Amniotic stem cell (primary cell): Measurements from ENCODE around the gene MTREX.

Experiments
- DNase-seq: peaks from one replicate; lab custom pipeline; 2025; lab: John Stamatoyannopoulos, UW

The MTREX gene

DNA sequence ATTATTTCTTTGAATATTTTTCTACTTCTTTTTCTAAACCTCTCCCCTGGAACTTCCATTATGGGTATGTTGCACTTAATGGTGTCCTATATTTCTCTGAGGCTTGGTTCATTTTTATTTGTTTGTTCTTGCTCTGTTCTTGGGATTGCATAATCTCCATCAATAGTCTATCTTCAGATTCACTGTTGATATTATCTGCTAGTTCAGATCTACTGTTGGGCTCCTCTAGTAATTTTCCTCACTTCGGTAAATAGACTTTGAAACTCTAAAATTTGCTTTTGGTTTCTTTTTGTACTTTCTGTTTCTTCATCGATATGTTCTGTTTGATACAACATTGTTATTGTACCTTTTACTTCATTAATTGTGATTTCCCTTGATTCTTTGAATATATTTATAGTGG lies 76.3 kb downstream of the MTREX start:
- no peak for DNase-seq

DNA sequence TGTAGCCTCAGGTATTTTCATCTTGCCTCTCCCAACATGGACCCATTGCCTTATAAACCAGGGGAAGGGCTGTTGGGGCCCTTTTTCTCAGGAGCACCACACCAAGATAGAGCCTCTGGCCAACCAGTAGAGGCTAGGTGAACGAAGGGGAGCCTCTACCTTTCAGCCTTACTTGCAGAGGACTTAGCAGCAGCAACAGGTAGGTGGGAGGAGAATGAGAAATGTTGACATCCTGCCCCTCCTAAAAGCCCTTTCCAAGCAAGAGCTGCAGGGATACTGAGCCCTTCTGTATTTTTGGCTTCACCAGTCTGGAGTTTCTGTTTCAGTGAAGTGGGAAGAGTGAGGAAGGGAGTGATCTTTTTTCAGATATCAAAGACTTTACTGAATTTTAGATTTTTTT lies 77.4 kb downstream of the MTREX start:
- DNase-seq = no peak

DNA sequence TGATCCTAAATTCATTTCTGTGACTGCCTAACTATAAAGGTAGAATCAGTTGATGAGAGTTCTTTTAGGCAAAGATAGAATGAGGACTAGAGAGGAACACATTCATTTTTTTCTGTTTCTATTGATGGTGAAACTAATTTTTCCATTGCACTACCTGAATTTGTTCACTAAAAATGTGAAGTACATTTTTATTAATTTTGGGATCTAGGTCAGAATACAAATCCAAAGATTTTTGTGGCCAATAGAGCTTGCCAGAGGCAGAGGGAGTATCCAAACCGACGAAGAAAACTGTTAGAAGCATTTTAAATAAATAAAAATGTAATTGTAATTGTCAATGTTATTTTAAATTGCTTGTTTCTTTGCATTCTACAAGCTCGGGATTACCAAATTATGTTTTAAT lies 78.1 kb downstream of the MTREX start:
- DNase-seq = no peak

DNA sequence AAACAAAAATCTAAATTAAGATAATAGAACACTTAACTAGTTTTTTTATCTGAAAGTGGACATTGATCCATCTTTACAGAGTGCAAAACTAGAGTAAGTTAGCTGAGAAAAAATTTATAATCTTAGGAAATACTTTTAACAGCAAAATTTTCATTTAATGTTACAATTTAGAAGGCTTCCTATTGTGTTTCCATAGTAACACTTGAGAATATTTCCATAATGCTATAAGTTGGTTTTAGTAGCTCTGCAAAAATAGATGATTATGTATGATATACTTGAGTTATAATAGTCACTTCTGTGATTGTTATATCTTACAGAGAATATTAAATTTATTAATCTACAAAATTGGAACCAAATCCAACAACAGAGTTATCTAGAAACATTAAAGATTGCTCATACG lies 78.6 kb downstream of the MTREX start:
- DNase-seq = no peak

DNA sequence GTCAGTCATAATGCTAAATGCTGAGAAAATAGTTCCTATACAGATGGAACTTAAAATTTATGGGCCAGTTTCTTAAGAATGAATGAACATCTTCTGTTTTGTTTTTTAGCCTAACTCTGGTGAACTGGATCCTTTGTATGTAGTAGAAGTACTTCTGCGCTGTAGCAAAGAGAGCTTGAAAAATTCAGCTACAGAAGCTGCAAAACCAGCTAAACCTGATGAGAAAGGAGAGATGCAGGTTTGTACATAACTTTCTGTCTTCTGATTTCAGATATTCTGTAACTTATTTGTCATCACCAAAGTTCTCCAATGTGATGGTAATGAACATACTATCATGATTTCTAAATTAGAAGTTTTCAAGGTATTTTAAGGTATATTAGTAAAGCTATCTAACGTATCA lies 80.1 kb downstream of the MTREX start:
- no peak for DNase-seq

DNA sequence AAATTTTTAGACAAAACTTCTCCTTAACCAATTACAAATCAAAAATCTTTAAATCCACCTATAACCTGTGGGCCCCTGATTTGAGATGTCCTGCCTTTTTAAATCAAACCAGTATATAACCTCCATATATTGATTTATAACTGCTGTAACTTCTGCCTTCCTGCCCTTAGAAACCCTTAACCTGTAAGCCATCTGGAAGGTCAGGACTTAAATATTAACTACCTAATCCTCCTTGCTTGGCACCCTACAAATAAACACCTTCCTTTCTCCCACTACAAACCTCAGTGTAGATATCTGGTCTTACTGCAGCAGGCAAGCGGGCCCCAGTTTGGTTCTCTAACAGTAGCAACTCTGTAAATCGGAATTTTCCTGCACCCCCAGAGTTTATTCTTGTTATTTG lies 83.9 kb downstream of the MTREX start:
- DNase-seq = no peak

DNA sequence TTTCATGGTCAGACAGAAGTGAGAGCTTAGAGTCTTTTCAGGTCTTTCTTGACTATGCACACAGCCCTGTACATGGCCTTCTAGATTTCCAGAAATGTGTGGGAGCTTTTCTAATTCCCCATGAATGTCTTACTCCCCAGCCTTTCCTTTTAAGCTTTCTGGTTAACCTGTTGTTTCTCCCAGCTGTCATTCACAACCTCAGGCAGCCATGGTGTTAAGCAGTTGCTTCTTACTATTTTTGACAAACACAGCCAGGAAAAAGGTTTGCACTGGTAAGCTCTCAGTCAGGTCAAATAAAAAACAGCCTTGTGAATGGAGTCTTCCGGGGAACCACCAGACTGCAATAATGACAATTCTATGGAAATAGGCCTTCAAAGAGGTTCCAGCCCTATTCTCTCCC lies 84.9 kb downstream of the MTREX start:
- DNase-seq = no peak

DNA sequence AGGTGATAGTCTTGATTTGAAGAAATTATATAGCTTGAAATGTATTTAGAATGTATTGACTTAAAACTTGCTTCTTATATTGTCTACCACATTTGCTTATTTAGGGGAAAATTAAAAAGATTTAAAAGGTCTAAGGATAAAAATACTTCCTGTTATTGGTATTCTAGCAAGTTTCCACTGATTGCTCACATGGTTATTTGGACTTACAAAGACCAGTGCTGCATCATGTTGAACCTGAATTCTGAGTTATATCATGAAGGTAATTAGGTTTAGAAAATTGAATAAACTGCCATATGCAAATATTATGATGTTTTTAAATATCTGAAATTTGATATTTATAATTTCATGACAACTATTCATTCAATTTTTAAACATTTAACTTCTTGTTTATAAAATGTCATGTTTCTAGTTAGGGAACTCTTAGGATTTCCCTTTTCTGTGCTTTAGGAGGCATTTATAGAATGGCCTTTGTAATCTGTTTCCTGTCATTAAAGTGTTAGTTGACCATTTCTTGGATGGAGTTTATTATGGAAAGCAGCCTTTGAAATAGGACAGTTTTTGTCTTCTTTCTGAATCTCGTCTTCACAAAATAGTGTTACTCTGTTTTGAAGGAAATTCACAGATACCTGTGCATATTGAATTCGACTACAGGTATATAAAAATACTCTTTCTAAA lies 85.8 kb downstream of the MTREX start:
- no peak for DNase-seq

DNA sequence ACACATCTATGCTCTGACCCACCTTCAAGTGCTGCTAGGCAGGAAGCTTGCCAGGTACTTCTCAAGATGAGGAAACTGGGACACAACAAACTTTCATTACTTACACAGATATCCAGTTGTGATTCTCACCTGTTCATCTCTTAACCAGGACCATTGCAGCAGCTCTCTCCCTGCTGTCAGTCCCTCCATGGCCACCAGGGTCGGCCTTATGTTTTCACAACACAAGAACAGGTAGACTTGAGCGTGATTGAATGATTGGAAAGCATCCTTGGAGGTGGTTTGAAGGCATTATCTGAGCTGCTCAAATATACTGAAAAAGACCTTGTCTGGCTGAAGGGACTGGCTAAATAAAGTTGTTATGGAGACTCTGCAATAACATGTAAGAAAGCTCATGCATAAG lies 94.4 kb downstream of the MTREX start:
- DNase-seq = no peak

DNA sequence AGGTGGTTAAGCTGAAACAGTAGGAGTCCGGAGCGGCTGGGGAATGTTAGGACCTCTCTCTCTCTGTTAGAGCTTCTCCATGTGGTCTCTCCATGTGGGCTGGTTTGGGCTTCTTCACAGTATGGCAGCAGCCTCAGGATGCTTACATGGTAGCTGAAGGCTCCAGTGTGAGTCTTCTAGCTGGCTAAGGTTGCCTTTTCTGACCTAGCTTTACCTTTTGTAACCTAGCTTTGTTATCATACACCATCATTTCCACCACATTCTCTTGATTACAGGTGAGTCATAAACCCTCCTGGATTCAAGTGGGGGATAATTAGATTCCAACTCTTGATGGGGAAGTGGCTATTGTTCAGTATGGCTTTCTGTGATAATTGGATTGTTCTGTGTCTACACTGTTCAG lies 98.5 kb downstream of the MTREX start:
- no peak for DNase-seq

DNA sequence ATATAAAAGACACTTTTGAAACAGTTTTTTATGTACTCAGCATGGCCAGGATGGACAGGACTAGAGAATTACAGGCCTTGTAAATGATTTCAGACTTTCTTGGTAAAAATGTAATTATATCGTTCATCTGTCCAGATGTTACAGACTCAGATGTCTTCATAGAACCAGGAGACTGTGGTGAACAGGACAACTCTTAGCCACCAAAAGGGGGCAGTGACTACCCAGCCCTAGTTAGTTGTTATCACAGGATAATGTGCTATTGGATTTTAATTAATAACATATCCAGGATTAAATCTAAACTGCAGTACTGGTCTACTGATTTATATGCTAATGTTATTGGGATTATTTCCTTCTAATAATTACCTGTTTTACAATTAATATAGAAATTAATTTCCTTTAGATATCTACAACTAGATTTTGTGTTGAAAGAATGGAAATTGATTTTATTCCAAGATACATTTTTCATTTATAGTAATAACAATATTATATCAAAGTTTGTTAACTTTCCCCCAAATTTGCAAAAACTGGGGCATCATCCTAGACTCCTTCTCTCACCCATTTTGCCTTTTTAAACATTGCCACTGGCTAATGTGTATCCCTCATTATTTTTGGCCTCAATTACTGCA lies 99.4 kb downstream of the MTREX start:
- peak; percentile 10 for DNase-seq

DNA sequence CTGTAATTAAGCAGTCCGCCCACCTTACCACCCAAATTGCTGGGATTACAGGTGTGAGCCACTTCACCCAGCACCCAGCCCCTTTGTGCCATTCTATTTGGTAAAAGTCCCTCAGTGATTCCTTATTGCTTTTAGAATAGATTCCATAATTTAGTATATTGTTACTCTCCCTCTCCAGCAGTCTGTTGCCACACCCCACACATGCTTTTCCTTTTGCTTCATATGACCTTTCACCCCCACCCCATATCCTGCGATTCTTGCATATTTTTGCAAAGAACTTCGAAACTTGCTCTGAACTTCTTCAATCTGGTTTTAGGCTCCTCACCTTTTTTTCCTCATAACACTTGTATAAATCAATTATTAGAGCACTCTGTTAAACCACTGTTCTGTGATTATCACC lies 100.2 kb downstream of the MTREX start:
- no peak for DNase-seq

DNA sequence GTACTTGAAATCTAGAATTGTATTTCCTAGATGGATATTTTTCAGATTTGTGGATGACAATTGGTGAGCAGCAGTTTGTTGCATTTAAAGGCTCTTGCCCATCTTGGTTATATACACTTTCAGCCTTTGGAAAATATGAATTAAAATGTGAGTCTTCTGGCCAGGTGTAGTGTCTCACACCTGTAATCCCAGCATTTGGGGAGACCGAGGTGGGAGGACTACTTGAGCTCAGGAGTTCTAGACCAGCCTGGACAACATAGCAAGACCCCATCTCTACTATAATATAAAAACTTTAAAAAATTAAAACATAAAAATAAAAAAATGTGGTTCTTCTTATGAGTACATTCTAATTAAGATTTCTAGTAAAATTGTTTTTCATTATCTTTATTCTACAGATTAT lies 102.0 kb downstream of the MTREX start:
- no peak for DNase-seq

DNA sequence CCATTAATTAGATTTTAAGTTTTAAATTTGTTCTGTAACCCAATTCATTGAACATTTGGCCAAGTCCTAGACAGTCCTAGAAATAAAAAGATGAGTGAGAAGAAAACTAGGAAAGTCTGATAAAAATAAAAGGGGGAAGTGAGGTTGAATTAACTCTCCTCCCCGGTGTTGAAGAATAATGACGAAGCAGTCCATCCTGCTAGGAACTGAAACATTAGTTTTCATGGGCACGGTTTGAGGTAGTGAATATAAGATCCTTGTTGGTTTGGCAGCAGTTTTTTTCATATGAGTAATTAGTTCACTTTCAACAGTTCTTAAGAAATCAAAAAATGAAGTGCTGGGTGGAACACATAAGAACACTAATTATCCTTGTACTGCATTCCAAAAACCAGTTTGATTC lies 103.1 kb downstream of the MTREX start:
- no peak for DNase-seq

DNA sequence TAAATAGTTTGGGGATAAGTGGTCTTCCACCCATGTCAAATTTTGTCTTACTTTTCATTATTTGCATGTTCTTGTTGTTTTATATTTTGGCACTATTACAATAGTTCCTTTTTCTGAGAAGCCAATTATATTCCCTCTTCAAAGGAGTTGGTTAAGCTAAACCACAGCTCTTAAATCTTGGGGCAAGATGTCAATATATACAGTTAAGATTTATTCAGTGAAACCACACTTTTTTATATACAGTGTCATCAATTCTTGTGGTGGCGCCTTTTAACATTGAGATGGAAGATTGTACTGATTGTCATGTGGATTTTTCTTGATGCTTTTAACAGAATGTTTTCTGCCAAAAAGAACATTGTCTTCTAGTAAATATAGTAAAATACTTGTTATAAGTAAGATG lies 104.1 kb downstream of the MTREX start:
- DNase-seq = no peak

DNA sequence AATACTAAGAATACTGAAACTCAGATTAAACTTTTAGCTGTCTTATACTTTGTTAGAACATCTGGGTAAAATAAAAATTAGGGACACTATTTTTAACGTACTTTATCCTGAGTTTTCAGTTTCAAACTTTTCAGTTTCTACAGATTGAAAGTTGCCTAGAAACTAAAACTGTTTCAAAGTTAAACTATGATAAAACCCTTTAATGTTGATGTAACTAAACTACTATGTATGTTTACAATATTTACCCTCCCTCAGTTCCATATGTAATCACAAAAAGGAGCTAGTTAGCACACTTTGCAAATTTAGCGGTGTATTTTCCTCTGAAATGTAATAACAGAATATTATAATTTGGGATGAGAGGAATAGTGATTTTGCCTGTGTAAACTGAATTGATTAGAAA lies 105.9 kb downstream of the MTREX start:
- no peak for DNase-seq

DNA sequence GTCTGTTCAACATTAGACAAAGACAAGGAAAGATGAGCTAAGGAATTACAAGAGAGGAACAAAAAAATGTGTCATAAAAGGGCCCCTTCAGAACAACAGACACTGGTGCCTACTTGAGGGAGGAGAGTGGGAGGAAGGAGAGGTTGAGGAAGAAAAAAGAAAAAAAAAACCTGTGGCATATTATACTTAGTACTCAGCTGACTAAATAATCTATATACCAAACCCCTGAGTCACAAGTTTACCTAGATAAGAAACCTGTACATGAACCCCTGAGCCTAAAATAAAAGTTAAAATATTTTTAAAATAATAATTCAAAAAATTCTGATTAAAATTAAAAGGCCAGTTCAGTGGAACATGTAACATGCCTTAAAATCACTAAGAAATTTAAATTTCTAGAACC lies 107.3 kb downstream of the MTREX start:
- no peak for DNase-seq

DNA sequence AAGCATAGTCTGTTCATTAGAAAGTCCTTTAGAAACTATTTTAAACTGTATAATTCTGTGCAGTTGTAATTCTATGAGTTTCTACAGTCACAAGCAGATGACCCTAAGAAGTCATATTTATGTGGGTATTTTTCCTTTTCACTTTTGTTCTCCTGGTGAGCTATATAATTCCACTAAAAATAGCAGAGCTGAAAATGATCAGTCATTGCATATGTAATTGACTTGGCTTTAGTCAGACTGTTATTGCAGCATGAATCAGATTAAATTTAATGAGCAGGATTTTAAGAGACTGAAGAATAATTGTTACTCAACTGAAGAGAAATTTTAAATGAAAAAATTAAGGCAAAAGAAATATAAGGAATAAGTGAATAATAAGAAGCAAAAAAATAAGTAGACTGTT lies 108.5 kb downstream of the MTREX start:
- no peak for DNase-seq

DNA sequence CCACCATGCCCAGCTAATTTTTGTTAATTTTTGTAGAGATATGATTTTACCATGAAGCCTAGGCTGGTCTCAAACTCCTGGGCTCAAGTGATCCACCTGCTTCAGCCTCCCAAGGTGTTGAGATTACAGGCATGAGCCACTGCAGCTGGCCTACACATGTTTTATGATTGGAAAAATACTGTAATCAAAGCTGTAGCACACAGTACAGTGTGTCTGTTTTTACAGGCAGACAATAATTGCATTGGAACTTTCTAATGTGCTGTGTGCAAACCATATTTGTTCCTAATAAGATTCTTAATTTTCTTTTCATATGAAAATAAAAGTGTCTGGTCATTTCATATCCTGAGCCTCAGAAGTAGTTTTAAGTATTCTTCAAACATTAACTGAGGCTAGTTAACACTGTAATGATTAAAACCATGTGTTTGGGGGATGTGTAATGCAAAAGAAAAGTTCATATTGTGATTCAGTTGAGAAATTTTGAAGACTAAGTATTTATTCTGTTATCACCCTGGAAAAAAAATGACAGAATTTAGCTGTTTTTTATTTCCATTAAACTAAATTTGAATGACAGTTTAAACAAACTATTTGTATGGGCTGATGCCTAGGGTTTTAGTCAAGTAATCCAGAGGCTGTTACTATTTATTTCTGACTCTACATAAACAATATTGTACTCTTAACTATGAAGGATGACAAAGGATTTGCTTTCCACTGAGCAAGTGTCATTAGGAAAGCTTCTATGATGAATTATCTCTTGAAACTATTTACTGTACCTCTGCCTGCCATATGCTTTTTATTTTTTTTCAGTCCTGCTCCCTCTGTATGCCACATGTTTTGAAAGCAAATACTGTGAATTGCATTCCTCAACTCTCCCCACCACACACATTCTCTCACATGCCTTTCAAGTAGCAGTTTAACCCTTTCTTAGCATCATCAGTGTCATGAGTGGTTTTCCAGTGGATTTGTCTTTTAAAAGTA lies 111.5 kb downstream of the MTREX start:
- no peak for DNase-seq

DNA sequence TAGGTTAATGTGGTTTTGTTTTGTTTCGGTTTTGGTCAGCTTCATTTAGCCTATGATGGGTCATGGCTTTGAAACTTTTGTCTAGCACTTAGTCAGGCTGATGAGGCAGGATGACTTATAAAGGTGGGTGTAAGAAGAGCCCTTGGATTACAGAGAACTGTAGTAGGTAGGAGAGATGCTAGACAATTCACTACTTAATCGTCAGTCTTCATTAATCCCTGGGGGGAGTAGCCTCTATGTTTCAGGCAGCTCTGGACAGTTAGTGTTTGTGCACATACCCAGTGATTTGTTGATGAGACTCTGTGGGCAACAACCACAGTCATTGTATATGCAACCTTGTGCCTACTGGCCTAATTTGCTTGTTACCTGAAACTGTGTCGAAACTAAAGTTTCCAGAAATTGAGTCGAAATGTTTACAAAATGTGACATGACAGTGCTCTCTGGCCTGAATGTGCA lies 113.3 kb downstream of the MTREX start:
- no peak for DNase-seq

DNA sequence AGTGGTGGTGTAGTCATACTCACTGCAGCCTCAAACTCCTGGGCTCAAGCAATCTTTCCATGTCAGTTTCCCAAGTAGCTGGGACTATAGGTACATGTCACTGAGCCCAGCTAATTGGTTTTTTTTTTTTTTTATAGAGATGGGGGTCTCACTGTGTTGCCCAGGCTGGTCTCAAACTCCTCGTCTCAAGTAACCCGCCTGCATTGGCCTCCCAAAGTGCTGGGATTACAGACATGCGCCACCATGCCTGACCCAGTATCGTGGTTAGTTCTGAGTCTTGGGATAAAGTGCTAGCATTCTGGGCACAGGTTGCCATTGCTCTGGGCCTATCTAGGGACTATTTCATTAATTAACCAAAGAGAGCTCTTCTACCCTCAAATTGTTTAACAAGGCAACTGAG lies 118.7 kb downstream of the MTREX start:
- DNase-seq = no peak

DNA sequence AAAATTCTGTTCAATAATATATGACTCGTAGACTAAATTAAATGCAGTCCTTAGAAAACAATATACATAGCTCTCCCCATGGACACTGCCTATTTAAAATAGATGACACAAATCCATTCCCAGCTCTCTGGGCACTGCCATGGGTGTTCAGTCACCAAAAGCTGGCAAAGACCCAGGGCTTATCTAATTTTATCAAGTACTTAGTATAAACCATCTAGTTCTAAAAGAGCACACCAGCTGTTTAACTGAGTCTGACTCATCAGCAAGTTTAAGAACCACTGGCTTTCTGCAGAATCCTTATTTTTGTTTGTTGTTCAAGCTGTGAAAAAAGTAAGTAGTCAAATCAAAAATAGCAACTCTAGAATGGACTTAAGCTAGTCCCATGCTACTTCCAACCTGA lies 119.4 kb downstream of the MTREX start:
- DNase-seq = peak; percentile 24

DNA sequence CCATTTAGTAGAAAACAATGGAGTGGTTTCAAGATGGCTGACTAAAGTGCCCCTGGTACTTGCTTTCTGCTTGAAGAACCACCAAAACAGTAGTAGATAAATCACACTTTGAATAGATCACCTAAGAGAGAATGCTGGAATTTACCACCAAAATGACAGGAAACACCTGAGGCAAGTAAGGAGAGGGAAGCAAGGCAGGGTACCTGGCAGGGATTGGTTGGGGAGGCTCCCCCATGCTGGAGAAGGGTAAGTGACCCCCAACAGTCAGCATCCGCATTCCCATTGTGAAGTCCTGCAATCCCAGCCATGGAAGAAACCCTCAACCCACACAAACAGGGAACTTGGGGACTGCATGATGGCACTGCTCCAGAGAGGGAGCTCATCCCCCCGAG lies 121.4 kb downstream of the MTREX start:
- no peak for DNase-seq
